ENCODE data around the gene COL16A1. TPM values are rescaled to one million over a fixed set of nuclear protein-coding genes. Genes with fewer than 3 reads are reported as not detected.

COL16A1 gene
- total RNA-seq = 0.20 and 0.67 TPM in 2 replicates

DNA sequence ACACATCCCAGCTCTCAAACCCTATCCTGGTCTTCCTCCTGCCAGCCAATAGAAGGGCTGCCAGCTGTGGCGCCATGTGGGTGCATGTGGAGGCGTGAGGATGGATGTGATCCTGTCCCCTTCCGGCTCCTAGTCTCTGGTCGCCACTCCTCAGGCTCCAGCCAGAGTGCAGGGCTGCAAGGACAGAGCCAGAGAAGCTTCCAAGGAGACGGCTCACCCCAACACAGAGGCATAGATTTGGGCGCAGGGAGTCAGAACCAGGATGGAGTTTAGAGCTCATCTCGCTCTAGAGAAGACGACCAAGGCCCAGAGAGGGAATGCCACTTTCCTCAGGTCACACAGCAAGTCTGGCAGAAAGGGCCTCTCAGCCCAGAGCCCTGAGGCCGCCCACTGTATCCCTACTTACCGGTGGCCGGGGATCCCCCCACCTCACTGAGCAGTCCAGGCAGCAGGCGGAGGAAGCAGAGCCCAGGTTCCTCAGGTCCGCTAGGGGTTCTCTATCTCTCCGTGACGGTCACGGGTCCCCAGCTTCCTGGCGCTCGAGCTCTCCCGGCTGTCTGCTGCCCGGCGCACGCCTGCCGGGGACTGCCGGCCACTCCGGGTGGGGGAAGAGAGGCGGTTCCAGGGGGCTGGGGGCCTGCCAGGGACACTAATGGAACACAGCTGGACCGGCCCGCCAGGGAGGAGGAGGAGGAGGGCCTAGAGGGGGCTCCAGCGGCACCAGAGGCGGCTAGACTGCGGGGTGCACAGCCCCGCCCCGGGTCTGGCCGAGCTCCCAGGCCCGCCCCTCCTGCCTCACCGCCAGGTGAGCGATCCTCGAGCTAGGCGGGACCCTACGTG is at the start of gene COL16A1:
TSS of gene COL16A1 (minus strand) at position 587 of the 840 bp plus-strand sequence. CDS start 1,824 bp downstream, outside the sequence.

DNA sequence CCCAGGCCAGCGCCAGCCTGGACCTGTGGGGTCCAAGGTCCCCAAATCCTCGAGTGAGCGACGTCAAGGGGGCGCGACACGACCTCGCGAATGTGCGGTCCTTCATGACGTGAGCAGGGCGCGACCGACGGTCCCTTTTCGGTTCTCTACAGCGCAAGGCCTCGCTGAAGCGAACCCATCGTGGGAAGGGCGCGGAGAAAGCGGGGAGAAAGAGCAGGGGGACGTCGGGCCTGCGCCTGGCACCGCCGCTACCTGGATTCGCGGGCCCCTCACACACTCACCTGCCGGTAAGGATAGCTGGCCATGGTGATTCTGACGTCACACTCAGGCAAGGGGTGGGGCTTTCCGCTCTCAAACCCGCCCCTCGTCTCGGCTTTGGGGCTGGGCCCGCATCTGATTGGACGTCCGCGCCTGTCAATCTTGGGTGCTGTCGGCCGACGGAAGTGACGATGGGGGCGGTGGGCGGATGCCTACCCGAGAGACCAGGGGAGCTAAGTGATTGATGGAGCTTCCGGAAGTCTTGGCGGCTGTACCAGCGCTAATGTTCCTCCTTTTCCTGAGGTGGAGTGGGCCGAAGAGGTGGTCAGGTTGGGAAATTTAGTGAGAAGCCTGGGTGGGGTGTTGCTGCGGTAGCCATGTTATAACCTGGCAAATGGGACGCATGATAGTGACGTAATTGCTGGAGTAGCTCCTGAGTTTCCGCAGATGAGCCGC is 59.1 kb downstream of the COL16A1 start, which contains the start of gene PEF1:
TSS of gene PEF1 (minus strand) at position 317 of the 714 bp plus-strand sequence. CDS start at position 305, 12 bp downstream.

DNA sequence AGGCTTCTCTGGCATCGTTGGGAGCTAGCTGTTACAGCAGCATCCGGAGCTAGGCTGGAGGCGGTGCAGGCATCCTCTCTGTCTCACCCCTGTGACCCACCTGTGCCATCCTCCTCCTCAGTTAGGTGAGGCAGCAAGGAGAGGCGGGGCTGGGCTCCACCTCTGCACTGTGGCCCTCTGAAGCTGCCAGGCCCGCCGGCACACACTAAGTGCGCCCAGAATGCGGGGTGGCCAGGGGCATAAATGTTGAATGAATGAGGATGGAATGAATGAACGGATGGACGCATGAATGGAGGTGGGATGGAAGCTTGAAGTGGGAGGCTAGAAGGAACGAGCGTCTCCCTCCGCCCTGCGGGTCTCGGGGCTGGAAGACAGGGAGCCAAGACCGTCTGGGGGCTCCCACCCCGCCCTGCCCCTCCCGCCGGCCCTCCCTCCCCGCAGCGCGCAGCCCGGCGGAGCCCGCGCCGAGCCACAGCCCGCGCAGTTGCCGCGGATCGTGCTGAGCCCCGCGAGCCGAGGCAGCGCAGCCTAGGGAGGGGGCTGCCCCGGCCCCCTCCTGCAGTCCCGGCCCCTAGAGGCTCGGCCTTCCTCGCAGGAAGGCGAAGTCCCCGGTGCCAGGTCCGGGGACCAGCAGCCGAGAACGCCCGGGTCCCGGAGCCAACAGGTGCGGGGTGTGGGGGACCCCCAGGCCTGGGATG is 86.5 kb downstream of the COL16A1 start, which contains the start of gene HCRTR1:
TSS of gene HCRTR1 (plus strand) at position 472 of the 698 bp plus-strand sequence. CDS start 1,504 bp downstream, outside the sequence.

Other genes starting within 250 kb of the COL16A1 start
- gene TINAGL1, start 127.5 kb downstream of the COL16A1 start, total RNA-seq = 1,345 and 1,463 TPM in 2 replicates
- gene HCRTR1, start 86.3 kb downstream of the COL16A1 start, total RNA-seq = 0.13 and 0.30 TPM in 2 replicates
- gene PEF1, start 59.1 kb downstream of the COL16A1 start, total RNA-seq = 107 and 112 TPM in 2 replicates
- 0.40 and 0.89 TPM in 2 replicates for gene ADGRB2, start 60.3 kb upstream of the COL16A1 start, total RNA-seq
- gene SPOCD1, start 112.0 kb upstream of the COL16A1 start, total RNA-seq = 47.2 and 49.2 TPM in 2 replicates
- gene PTP4A2, start 234.4 kb upstream of the COL16A1 start, total RNA-seq = 202 and 238 TPM in 2 replicates

Measured in mammary microvascular endothelial cell (primary cell).